8988T (cell line): ENCODE data around the gene CHADL.
"Not testable (repeated sequence)": the region's sequence is repeated elsewhere in the genome, so short reads cannot be mapped to it uniquely, and the experiment has no call there.

ENCODE experiments used
- DNase-seq: peaks from one replicate; pipeline ENCODE4 v3.0.0; 2011

Gene CHADL

GRCh38 chr22:41181349-41182241, 59.1 kb downstream of the CHADL start:
- DNase-seq: no peak

DNA sequence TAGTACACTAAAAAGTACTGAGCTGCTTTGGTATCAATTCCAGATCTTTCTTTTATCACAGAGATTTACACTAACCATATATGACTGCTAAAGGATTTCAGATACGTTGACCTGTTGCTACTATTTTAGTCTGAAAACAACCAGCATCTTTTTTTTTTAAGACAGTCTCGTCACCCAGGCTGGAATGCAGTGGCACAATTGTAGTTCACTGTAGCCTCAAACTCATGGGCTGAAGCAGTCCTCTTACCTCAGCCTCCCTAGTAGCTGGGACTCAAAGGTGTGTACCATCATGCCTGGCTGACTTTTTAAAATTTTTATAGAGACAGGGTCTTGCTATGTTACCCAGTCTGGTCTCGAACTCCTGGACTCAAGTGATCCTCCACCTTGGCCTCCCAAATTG, 59.8 kb downstream of the CHADL start:
- DNase-seq: no peak

GRCh38 chr22:41180362-41180761, 60.4 kb downstream of the CHADL start:
- DNase-seq: not testable (repeated sequence)
